HG03432 (cell line): Measurements from ENCODE around the gene SLC4A4.

Experiments
- ATAC-seq: cut with Tn5 transposase; IDR thresholded peaks from one replicate; pipeline ENCODE4 v1.9.1; 2021; ENCODE audit warnings: mild to moderate bottlenecking, moderate library complexity; ENCODE audit not compliant: unreplicated experiment

Gene SLC4A4

GRCh38 chr4:71532407-71532806 lies 193.6 kb downstream of the SLC4A4 start:
- ATAC-seq: no peak

GRCh38 chr4:71533121-71533520 lies 194.3 kb downstream of the SLC4A4 start:
- no peak for ATAC-seq

- ATAC-seq: no peak
Measured at GRCh38 chr4:71537551-71538065, 198.8 kb downstream of the SLC4A4 start.

GRCh38 chr4:71538528-71538927 lies 199.7 kb downstream of the SLC4A4 start:
- no peak for ATAC-seq

GRCh38 chr4:71540749-71541269 lies 202.0 kb downstream of the SLC4A4 start:
- peak; percentile 78 for ATAC-seq

- ATAC-seq: no peak
Measured at GRCh38 chr4:71541541-71541940, 202.7 kb downstream of the SLC4A4 start.

GRCh38 chr4:71545168-71545567 lies 206.3 kb downstream of the SLC4A4 start:
- ATAC-seq: no peak

- ATAC-seq: no peak
Measured at GRCh38 chr4:71549516-71550160, 210.8 kb downstream of the SLC4A4 start.

- no peak for ATAC-seq
Measured at GRCh38 chr4:71550220-71551165, 211.7 kb downstream of the SLC4A4 start.

- peak; percentile 49 for ATAC-seq
Measured at GRCh38 chr4:71553605-71554004, 214.8 kb downstream of the SLC4A4 start.

- ATAC-seq: no peak
Measured at GRCh38 chr4:71554025-71554424, 215.2 kb downstream of the SLC4A4 start.

GRCh38 chr4:71558248-71558647 lies 219.4 kb downstream of the SLC4A4 start:
- ATAC-seq: peak; percentile 93

GRCh38 chr4:71559957-71560571 lies 221.2 kb downstream of the SLC4A4 start:
- ATAC-seq: no peak

- no peak for ATAC-seq
Measured at GRCh38 chr4:71564775-71565174, 226.0 kb downstream of the SLC4A4 start.

GRCh38 chr4:71566856-71567255 lies 228.0 kb downstream of the SLC4A4 start:
- no peak for ATAC-seq

GRCh38 chr4:71568131-71568530 lies 229.3 kb downstream of the SLC4A4 start:
- no peak for ATAC-seq

GRCh38 chr4:71570492-71570891 lies 231.7 kb downstream of the SLC4A4 start:
- no peak for ATAC-seq

GRCh38 chr4:71571346-71571745 lies 232.5 kb downstream of the SLC4A4 start:
- ATAC-seq: no peak

GRCh38 chr4:71583971-71584370 lies 245.2 kb downstream of the SLC4A4 start:
- no peak for ATAC-seq

- no peak for ATAC-seq
Measured at GRCh38 chr4:71584585-71584984, 245.8 kb downstream of the SLC4A4 start.

- no peak for ATAC-seq
Measured at GRCh38 chr4:71586087-71586763, 247.4 kb downstream of the SLC4A4 start.
